ENCODE data around the gene RRP12.

Gene RRP12

DNA sequence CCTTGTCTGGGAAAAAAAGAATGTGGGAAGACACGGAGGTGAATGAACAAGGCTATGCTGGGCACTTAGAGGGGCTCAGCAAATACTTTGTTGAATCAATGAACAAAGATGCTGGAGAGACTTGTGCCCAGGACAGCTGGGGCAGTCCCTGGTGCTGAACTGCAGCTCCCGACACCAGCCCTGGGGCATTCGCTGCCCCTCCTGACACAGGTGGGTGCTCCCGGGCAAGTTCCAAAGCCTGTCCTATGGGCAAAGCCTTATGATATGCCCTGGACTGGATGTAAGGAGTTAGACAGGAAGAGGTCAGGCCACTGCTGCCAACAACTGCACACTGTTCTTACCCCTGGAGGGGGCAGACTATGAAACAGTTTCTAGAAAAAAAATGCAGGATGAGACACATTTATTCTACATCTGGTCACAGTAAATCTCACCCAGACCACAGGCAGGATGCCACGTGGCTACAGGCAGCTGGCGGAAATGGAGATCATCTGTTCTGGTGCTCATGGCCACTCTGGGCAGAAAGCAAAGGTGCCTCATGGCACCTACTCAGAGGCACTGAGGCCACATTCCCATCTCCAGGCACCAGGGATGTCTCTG is 44.7 kb downstream of the RRP12 start:
- Histone ChIP-seq H3K9ac (ENCODE audit: low read depth, low read length, poor library complexity, severe bottlenecking) (peak overlapping the region; percentile 17), H3K4me1 (ENCODE audit: insufficient read depth, low read length, poor library complexity, severe bottlenecking) (peaks cover 21% of the 10 kb centered on the region), H4K20me1 (ENCODE audit: insufficient read depth, low read length, poor library complexity, severe bottlenecking) (no peaks in the 10 kb centered on the region), H3K79me2 (ENCODE audit: insufficient read depth, low read length) (no peaks in the 10 kb centered on the region), H3K27me3 (ENCODE audit: insufficient read depth, low read length, poor library complexity, severe bottlenecking) (no peaks in the 10 kb centered on the region), H3F3A (ENCODE audit: low read depth) (no peaks in the 10 kb centered on the region), H3K4me2 (ENCODE audit: low read depth, low read length, poor library complexity, severe bottlenecking) (peak overlapping the region; percentile 35), H3K9me2 (replicated peaks; ENCODE audit: low read depth, low read length) (no peaks in the 10 kb centered on the region), H3K9me3 (ENCODE audit: insufficient read depth, low read depth, low read length) (no peaks in the 10 kb centered on the region), H3K36me3 (ENCODE audit: insufficient read depth, low read length) (no peaks in the 10 kb centered on the region), H3K4me3 (ENCODE audit: low read length, poor library complexity, severe bottlenecking) (no peak overlapping the region), H2AFZ (ENCODE audit: low read length) (no peak overlapping the region)
- TF ChIP-seq, protein P1, sequence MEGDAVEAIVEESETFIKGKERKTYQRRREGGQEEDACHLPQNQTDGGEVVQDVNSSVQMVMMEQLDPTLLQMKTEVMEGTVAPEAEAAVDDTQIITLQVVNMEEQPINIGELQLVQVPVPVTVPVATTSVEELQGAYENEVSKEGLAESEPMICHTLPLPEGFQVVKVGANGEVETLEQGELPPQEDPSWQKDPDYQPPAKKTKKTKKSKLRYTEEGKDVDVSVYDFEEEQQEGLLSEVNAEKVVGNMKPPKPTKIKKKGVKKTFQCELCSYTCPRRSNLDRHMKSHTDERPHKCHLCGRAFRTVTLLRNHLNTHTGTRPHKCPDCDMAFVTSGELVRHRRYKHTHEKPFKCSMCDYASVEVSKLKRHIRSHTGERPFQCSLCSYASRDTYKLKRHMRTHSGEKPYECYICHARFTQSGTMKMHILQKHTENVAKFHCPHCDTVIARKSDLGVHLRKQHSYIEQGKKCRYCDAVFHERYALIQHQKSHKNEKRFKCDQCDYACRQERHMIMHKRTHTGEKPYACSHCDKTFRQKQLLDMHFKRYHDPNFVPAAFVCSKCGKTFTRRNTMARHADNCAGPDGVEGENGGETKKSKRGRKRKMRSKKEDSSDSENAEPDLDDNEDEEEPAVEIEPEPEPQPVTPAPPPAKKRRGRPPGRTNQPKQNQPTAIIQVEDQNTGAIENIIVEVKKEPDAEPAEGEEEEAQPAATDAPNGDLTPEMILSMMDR (conservative IDR thresholded peaks at IDR 0.05; ENCODE audit: low read length) = peak; percentile 46
- TF ChIP-seq EZH2phosphoT487 (IDR thresholded peaks at IDR 0.05; ENCODE audit: borderline replicate concordance) = no peak

DNA sequence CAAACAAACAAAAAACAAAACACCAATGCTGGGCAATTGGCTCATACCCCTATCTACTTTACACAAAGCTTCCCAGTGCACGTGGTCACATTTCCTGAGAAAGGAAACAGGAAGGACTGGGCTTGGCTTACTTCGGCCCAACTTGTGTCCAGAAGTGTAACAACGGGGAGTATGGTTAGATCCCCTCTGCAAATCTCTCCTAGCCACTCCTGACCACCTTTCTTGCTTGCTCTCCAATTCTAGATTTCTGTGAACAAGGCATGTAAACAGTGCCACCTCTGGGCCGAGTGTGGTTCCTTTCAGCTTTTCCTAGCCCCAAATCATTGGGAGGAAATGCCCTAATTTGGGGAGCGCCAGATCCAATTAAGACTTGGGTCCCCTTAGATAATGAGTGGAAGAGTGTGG is 45.6 kb downstream of the RRP12 start:
- H3K79me2 ChIP-seq (ENCODE audit: insufficient read depth, low read length) = no peaks in the 10 kb centered on the region
- H3K4me1 ChIP-seq (ENCODE audit: insufficient read depth, low read length, poor library complexity, severe bottlenecking) = peaks cover 21% of the 10 kb centered on the region
- no peak overlapping the region for H2AFZ ChIP-seq (ENCODE audit: low read length)
- no peaks in the 10 kb centered on the region for H3K36me3 ChIP-seq (ENCODE audit: insufficient read depth, low read length)
- H4K20me1 ChIP-seq (ENCODE audit: insufficient read depth, low read length, poor library complexity, severe bottlenecking) = no peaks in the 10 kb centered on the region
- H3K27me3 ChIP-seq (ENCODE audit: insufficient read depth, low read length, poor library complexity, severe bottlenecking) = no peaks in the 10 kb centered on the region
- no peaks in the 10 kb centered on the region for H3K9me2 ChIP-seq (replicated peaks; ENCODE audit: low read depth, low read length)
- TF ChIP-seq, protein P1 (conservative IDR thresholded peaks at IDR 0.05; ENCODE audit: low read length) = peak; percentile 64
- no peak for TF ChIP-seq EZH2phosphoT487 (IDR thresholded peaks at IDR 0.05; ENCODE audit: borderline replicate concordance)
- no peaks in the 10 kb centered on the region for H3F3A ChIP-seq (ENCODE audit: low read depth)
- peak overlapping the region; percentile 35 for H3K4me2 ChIP-seq (ENCODE audit: low read depth, low read length, poor library complexity, severe bottlenecking)
- H3K4me3 ChIP-seq (ENCODE audit: low read length, poor library complexity, severe bottlenecking) = no peak overlapping the region
- peak overlapping the region; percentile 17 for H3K9ac ChIP-seq (ENCODE audit: low read depth, low read length, poor library complexity, severe bottlenecking)
- no peaks in the 10 kb centered on the region for H3K9me3 ChIP-seq (ENCODE audit: insufficient read depth, low read depth, low read length)

DNA sequence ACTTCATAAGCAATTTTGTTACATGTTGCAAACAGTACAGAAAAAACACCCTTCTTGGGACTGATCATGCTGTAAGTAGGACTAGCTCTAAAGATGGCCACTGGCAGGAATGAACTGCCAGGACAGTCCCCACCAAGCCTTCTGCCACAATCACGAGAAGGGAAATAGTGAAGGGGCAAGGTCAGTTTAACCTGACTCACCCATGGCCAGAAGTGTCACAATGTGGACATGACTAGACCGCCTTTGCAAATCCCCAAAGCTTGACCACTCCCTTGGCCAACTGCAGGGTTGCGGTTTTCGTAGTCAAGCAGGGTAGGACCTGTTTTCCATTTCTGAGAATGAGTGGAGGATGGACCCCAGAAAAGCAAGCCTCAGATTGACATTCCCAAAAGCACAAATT is 47.2 kb downstream of the RRP12 start:
- H3F3A ChIP-seq (ENCODE audit: low read depth) = no peaks in the 10 kb centered on the region
- no peaks in the 10 kb centered on the region for H4K20me1 ChIP-seq (ENCODE audit: insufficient read depth, low read length, poor library complexity, severe bottlenecking)
- H2AFZ ChIP-seq (ENCODE audit: low read length) = no peak overlapping the region
- peaks cover 21% of the 10 kb centered on the region for H3K4me1 ChIP-seq (ENCODE audit: insufficient read depth, low read length, poor library complexity, severe bottlenecking)
- H3K79me2 ChIP-seq (ENCODE audit: insufficient read depth, low read length) = no peaks in the 10 kb centered on the region
- H3K27me3 ChIP-seq (ENCODE audit: insufficient read depth, low read length, poor library complexity, severe bottlenecking) = no peaks in the 10 kb centered on the region
- no peak for TF ChIP-seq EZH2phosphoT487 (IDR thresholded peaks at IDR 0.05; ENCODE audit: borderline replicate concordance)
- TF ChIP-seq, protein P1 (conservative IDR thresholded peaks at IDR 0.05; ENCODE audit: low read length) = no peak
- no peak overlapping the region for H3K4me3 ChIP-seq (ENCODE audit: low read length, poor library complexity, severe bottlenecking)
- no peaks in the 10 kb centered on the region for H3K36me3 ChIP-seq (ENCODE audit: insufficient read depth, low read length)
- H3K9me3 ChIP-seq (ENCODE audit: insufficient read depth, low read depth, low read length) = no peaks in the 10 kb centered on the region
- H3K9ac ChIP-seq (ENCODE audit: low read depth, low read length, poor library complexity, severe bottlenecking) = no peak overlapping the region
- no peak overlapping the region for H3K4me2 ChIP-seq (ENCODE audit: low read depth, low read length, poor library complexity, severe bottlenecking)
- H3K9me2 ChIP-seq (replicated peaks; ENCODE audit: low read depth, low read length) = no peaks in the 10 kb centered on the region
